Osteoblast (primary cell): ENCODE measurements around the gene TUB. TPM values are rescaled to one million over a fixed set of nuclear protein-coding genes. Genes with fewer than 3 reads are reported as not detected.

Experiments
- DNase-seq: peaks from one replicate; pipeline ENCODE4 v3.0.0; 2011; ENCODE audit warnings: low spot score, mixed read lengths; ENCODE audit not compliant: insufficient read length; ENCODE audit errors: missing footprints
- H2AFZ ChIP-seq: 2 replicates; pipeline ENCODE4 v1.6.0; 2011; ENCODE audit warnings: mild to moderate bottlenecking, low read length
- H3K27ac ChIP-seq: 2 replicates; pipeline ENCODE4 v1.5.1; 2011; ENCODE audit warnings: mild to moderate bottlenecking, low read depth, low read length, moderate library complexity
- H3K27me3 ChIP-seq: 2 replicates; pipeline ENCODE4 v1.6.0; 2012; ENCODE audit warnings: mild to moderate bottlenecking, control low read depth, inconsistent platforms, low read length, moderate library complexity; ENCODE audit not compliant: insufficient read depth
- H3K36me3 ChIP-seq: 2 replicates; pipeline ENCODE4 v1.5.1; 2011; ENCODE audit warnings: mild to moderate bottlenecking, low read length, control low read depth, moderate library complexity; ENCODE audit not compliant: insufficient read depth
- H3K4me1 ChIP-seq: 2 replicates; pipeline ENCODE4 v1.5.1; 2011; ENCODE audit warnings: mild to moderate bottlenecking, low read length, control low read depth, moderate library complexity; ENCODE audit not compliant: insufficient read depth
- H3K4me2 ChIP-seq: 2 replicates; pipeline ENCODE4 v1.6.0; 2011; ENCODE audit warnings: mild to moderate bottlenecking, low read length; ENCODE audit not compliant: insufficient read depth
- H3K4me3 ChIP-seq: fragments of 200-600 bp; sonication (generic); 3 replicates; pipeline ENCODE4 v1.5.1; 2012; ENCODE audit warnings: mild to moderate bottlenecking, low read length, inconsistent platforms; ENCODE audit not compliant: insufficient read depth
- H3K79me2 ChIP-seq: 2 replicates; pipeline ENCODE4 v1.6.0; 2012; ENCODE audit warnings: mild to moderate bottlenecking, low read length, control low read depth, inconsistent platforms; ENCODE audit not compliant: insufficient read depth
- H3K9me3 ChIP-seq: 2 replicates; pipeline ENCODE4 v1.5.1; 2011; ENCODE audit warnings: low read depth, low read length, control low read depth
- H4K20me1 ChIP-seq: 2 replicates; pipeline ENCODE4 v1.6.0; 2012; ENCODE audit warnings: mild to moderate bottlenecking, low read length, control low read depth; ENCODE audit not compliant: insufficient read depth
- CTCF ChIP-seq: IDR thresholded peaks from 2 replicates; pipeline ENCODE4 v1.5.1; 2011; ENCODE audit warnings: mild to moderate bottlenecking, low read depth, low read length, moderate library complexity; ENCODE audit errors: extremely low read depth
- total RNA-seq: library from RNA; depleted of rRNA; stranded (reverse); fragments of >200 nt; gene quantifications from 2 replicates; pipeline ENCODE4 v1.2.3, GENCODE V29; 2012

Gene TUB
- total RNA-seq, 1 donor = 23.5 TPM

DNA sequence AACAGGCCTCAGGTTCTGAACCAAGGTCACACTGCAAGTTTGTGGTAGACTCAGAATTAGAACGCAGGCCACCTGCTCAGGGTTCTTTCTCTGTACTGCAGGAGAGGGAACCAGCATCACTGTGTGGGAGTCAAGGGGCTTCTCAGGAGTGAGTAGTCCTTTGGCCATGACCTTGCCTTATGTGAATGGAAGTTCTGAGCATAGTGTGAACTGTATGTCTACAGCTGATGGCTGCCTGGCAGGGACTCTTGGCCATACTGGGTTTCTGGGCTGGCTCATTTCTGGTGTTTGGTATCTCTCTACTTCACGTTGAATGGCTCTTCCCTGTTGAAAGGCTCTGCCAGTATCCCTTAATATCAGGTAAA, 40.1 kb upstream of the TUB start:
- no peak for TF ChIP-seq CTCF
- H3K4me2 ChIP-seq = no peak overlapping the region

GRCh38 chr11:8041576-8041975, 39.4 kb upstream of the TUB start:
- Histone ChIP-seq H2AFZ (no peak overlapping the region), H4K20me1 (peaks cover 12% of the 10 kb centered on the region), H3K9me3 (no peaks in the 10 kb centered on the region), H3K27ac (no peak overlapping the region), H3K4me1 (peaks cover 4% of the 10 kb centered on the region), H3K79me2 (no peaks in the 10 kb centered on the region), H3K4me2 (no peak overlapping the region), H3K27me3 (no peaks in the 10 kb centered on the region), H3K4me3 (no peak overlapping the region), H3K36me3 (no peaks in the 10 kb centered on the region)
- TF ChIP-seq CTCF = no peak
- no peak for DNase-seq

More for the DNA sequence above, 40.1 kb upstream of the TUB start:
- Histone ChIP-seq H3K79me2 (no peaks in the 10 kb centered on the region), H3K9me3 (no peaks in the 10 kb centered on the region), H3K27ac (no peak overlapping the region), H2AFZ (no peak overlapping the region), H3K27me3 (no peaks in the 10 kb centered on the region), H3K36me3 (no peaks in the 10 kb centered on the region), H4K20me1 (peaks cover 12% of the 10 kb centered on the region), H3K4me1 (peaks cover 4% of the 10 kb centered on the region), H3K4me3 (no peak overlapping the region)
- DNase-seq = no peak

- Histone ChIP-seq H3K27ac (no peak overlapping the region), H2AFZ (no peak overlapping the region), H3K9me3 (no peaks in the 10 kb centered on the region), H3K79me2 (no peaks in the 10 kb centered on the region), H3K4me2 (no peak overlapping the region), H3K4me1 (peaks cover 4% of the 10 kb centered on the region), H4K20me1 (peaks cover under 1% of the 10 kb centered on the region), H3K27me3 (no peaks in the 10 kb centered on the region), H3K36me3 (no peaks in the 10 kb centered on the region), H3K4me3 (no peak overlapping the region)
- TF ChIP-seq CTCF = no peak
- DNase-seq = no peak
Measured at GRCh38 chr11:8043756-8044155, 37.3 kb upstream of the TUB start.

DNA sequence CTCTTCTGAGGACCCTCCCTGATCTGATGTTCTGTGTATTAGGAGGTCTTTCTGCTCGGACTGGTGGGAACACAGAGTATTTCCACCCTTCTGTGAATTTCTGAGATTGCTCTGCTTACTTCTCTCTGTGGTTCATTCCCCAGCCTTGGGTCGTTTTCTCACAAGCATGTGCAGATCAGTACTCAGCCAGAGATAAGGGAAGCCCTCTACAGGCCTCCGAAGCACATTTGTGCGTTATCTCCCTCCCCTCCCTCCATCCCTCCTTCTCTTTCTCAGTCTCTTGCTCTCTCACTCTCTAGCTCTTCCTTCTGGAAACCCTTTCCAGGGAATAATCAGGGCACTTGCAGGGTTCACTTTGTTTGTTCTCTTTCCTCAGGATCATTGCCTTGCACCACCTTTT, 35.2 kb upstream of the TUB start:
- no peak overlapping the region for H3K4me2 ChIP-seq
- DNase-seq = no peak
- no peaks in the 10 kb centered on the region for H3K9me3 ChIP-seq
- no peaks in the 10 kb centered on the region for H4K20me1 ChIP-seq
- H3K4me3 ChIP-seq = no peak overlapping the region
- H3K27me3 ChIP-seq = no peaks in the 10 kb centered on the region
- no peaks in the 10 kb centered on the region for H3K36me3 ChIP-seq
- no peak for TF ChIP-seq CTCF
- no peak overlapping the region for H3K27ac ChIP-seq
- no peaks in the 10 kb centered on the region for H3K79me2 ChIP-seq
- no peak overlapping the region for H2AFZ ChIP-seq
- H3K4me1 ChIP-seq = peaks cover under 1% of the 10 kb centered on the region
